ENCODE measurements around the gene SPATA21. TPM values are rescaled to one million over a fixed set of nuclear protein-coding genes. Genes with fewer than 3 reads are reported as not detected.

SPATA21 gene
- total RNA-seq, 1 donor from 2014 or later = not detected

GRCh38 chr1:16446116-16446515 is 8.9 kb upstream of the SPATA21 start:
- Mint-ChIP-seq H3K36me3 (ENCODE audit: insufficient read depth) (peaks cover 14% of the 10 kb centered on the region), H3K9me3 (ENCODE audit: low read depth) (no peaks in the 10 kb centered on the region), H3K4me3 (ENCODE audit: low read depth) (no peak overlapping the region), H3K27me3 (no peaks in the 10 kb centered on the region), H3K4me1 (ENCODE audit: low read depth) (peaks cover 7% of the 10 kb centered on the region), H3K27ac (no peak overlapping the region)
- DNase-seq (ENCODE audit: low spot score, unreplicated experiment) = no peak
- TF ChIP-seq, protein P1, sequence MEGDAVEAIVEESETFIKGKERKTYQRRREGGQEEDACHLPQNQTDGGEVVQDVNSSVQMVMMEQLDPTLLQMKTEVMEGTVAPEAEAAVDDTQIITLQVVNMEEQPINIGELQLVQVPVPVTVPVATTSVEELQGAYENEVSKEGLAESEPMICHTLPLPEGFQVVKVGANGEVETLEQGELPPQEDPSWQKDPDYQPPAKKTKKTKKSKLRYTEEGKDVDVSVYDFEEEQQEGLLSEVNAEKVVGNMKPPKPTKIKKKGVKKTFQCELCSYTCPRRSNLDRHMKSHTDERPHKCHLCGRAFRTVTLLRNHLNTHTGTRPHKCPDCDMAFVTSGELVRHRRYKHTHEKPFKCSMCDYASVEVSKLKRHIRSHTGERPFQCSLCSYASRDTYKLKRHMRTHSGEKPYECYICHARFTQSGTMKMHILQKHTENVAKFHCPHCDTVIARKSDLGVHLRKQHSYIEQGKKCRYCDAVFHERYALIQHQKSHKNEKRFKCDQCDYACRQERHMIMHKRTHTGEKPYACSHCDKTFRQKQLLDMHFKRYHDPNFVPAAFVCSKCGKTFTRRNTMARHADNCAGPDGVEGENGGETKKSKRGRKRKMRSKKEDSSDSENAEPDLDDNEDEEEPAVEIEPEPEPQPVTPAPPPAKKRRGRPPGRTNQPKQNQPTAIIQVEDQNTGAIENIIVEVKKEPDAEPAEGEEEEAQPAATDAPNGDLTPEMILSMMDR (IDR thresholded peaks at IDR 0.05; ENCODE audit: unreplicated experiment) = no peak

GRCh38 chr1:16445052-16445451 is 7.8 kb upstream of the SPATA21 start:
- H3K36me3 Mint-ChIP-seq (ENCODE audit: insufficient read depth) = peaks cover 12% of the 10 kb centered on the region
- H3K4me1 Mint-ChIP-seq (ENCODE audit: low read depth) = peaks cover 10% of the 10 kb centered on the region
- no peaks in the 10 kb centered on the region for H3K27me3 Mint-ChIP-seq
- no peak overlapping the region for H3K4me3 Mint-ChIP-seq (ENCODE audit: low read depth)
- no peaks in the 10 kb centered on the region for H3K9me3 Mint-ChIP-seq (ENCODE audit: low read depth)
- TF ChIP-seq, protein P1 (IDR thresholded peaks at IDR 0.05; ENCODE audit: unreplicated experiment) = no peak
- no peak for DNase-seq (ENCODE audit: low spot score, unreplicated experiment)
- no peak overlapping the region for H3K27ac Mint-ChIP-seq

GRCh38 chr1:16443975-16444770 is 6.9 kb upstream of the SPATA21 start:
- no peaks in the 10 kb centered on the region for H3K27me3 Mint-ChIP-seq
- H3K9me3 Mint-ChIP-seq (ENCODE audit: low read depth) = no peaks in the 10 kb centered on the region
- TF ChIP-seq, protein P1 (IDR thresholded peaks at IDR 0.05; ENCODE audit: unreplicated experiment) = no peak
- no peak overlapping the region for H3K27ac Mint-ChIP-seq
- peaks cover 4% of the 10 kb centered on the region for H3K36me3 Mint-ChIP-seq (ENCODE audit: insufficient read depth)
- DNase-seq (ENCODE audit: low spot score, unreplicated experiment) = no peak
- no peak overlapping the region for H3K4me3 Mint-ChIP-seq (ENCODE audit: low read depth)
- peaks cover 10% of the 10 kb centered on the region for H3K4me1 Mint-ChIP-seq (ENCODE audit: low read depth)

DNA sequence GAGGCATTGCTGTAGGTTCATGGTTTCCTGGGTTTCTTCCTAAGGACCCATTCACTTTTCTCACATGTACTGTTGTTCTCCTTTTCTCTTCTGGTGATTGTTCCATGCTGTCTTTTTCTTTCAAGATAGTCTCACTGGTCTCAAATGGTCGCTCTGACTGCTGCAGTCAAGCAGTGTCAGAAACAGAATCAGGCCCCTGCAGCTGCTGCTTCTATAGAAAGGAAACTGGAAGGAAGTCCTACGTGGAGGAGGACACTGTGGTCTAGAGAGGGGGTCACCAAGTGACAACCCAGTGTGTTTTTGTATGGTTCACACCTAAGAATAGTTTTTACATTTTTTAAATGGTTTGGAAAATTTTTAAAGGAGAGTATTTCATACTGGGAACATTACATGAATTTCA is 5.7 kb upstream of the SPATA21 start:
- Mint-ChIP-seq H3K4me1 (ENCODE audit: low read depth) (peaks cover 10% of the 10 kb centered on the region), H3K9me3 (ENCODE audit: low read depth) (no peaks in the 10 kb centered on the region), H3K4me3 (ENCODE audit: low read depth) (peak overlapping the region; percentile 53), H3K36me3 (ENCODE audit: insufficient read depth) (peaks cover 4% of the 10 kb centered on the region), H3K27ac (peak overlapping the region; percentile 80), H3K27me3 (no peaks in the 10 kb centered on the region)
- DNase-seq (ENCODE audit: low spot score, unreplicated experiment) = no peak
- TF ChIP-seq, protein P1 (IDR thresholded peaks at IDR 0.05; ENCODE audit: unreplicated experiment) = no peak

GRCh38 chr1:16442265-16442664 is 5.0 kb upstream of the SPATA21 start:
- H3K27ac Mint-ChIP-seq = no peak overlapping the region
- peak overlapping the region; percentile 89 for H3K4me3 Mint-ChIP-seq (ENCODE audit: low read depth)
- H3K4me1 Mint-ChIP-seq (ENCODE audit: low read depth) = peaks cover 10% of the 10 kb centered on the region
- H3K36me3 Mint-ChIP-seq (ENCODE audit: insufficient read depth) = peaks cover 4% of the 10 kb centered on the region
- DNase-seq (ENCODE audit: low spot score, unreplicated experiment) = no peak
- TF ChIP-seq, protein P1 (IDR thresholded peaks at IDR 0.05; ENCODE audit: unreplicated experiment) = no peak
- H3K27me3 Mint-ChIP-seq = no peaks in the 10 kb centered on the region
- no peaks in the 10 kb centered on the region for H3K9me3 Mint-ChIP-seq (ENCODE audit: low read depth)
